HCT116 (cell line): ENCODE measurements around the gene HAND1.

Experiments used
- CTCF ChIP-seq, 3 experiments: fragments of 200-600 bp in 1 of 3; sonication (generic) in 1 of 3; IDR thresholded peaks in 2 of 3; conservative IDR thresholded peaks in 1 of 3; 2 replicates each; pipeline ENCODE4 v1.5.1; 2012 to 2017; ENCODE audit warnings: low read depth in 2 of 3, low read length in 2 of 3, antibody characterized with exemption in 1 of 3, borderline replicate concordance in 1 of 3, control low read depth in 1 of 3, mild to moderate bottlenecking in 1 of 3, mixed read lengths in 1 of 3, mixed run types in 1 of 3, moderate library complexity in 1 of 3; ENCODE audit not compliant: insufficient read depth in 1 of 3
- ELF1 ChIP-seq: IDR thresholded peaks from 2 replicates; pipeline ENCODE4 v1.6.1; 2012; ENCODE audit warnings: low read depth, borderline replicate concordance
- EZH2phosphoT487 ChIP-seq: fragments of 200-600 bp; IDR thresholded peaks from 2 replicates; pipeline ENCODE4 v1.6.1; 2018; ENCODE audit warnings: antibody characterized with exemption, borderline replicate concordance
- JUND ChIP-seq: IDR thresholded peaks from 2 replicates; pipeline ENCODE4 v1.6.1; 2012
- POLR2A ChIP-seq: IDR thresholded peaks from 2 replicates; pipeline ENCODE4 v1.7.0; 2011; ENCODE audit warnings: borderline replicate concordance; ENCODE audit not compliant: insufficient read depth, insufficient read length; ENCODE audit errors: extremely low read depth
- RAD21 ChIP-seq: IDR thresholded peaks from 2 replicates; pipeline ENCODE4 v1.6.1; 2012; ENCODE audit warnings: low read depth, mild to moderate bottlenecking
- YY1 ChIP-seq: IDR thresholded peaks from 2 replicates; pipeline ENCODE4 v1.6.1; 2011; ENCODE audit warnings: low read length, low read depth, moderate library complexity, mild to moderate bottlenecking; ENCODE audit not compliant: insufficient replicate concordance; ENCODE audit errors: extremely low read depth

DNA sequence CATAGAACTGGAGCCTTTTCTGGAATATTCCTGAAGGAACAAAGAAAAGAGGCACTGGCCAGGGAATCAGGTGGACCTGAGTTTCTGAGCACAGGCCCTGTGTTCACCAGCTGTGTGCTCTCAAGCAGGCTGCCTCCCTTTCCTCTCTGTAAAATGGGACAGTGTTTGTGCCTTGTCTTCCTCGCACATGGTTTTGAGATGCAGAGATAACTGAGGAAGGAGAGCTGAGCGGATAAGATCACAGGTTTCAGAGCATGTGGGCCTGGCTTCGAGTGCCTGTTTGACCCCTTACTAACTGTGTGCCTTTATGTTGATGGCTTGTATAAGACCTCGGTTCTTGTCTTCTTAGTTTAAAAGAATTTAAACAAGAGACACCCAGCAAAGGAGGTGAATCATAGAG, 46.2 kb upstream of the HAND1 start:
- TF ChIP-seq YY1 (no peak), EZH2phosphoT487 (no peak), CTCF (IDR thresholded peaks at IDR 0.05 in 2 of 3, conservative IDR thresholded peaks at IDR 0.05 in 1 of 3; ENCODE audit: borderline replicate concordance in 1 of 3, insufficient read depth in 1 of 3, low read depth in 2 of 3, low read length in 2 of 3) (no peak), JUND (no peak), ELF1 (no peak), RAD21 (no peak), POLR2A (no peak)
